Measurements from ENCODE around the gene RAB9B.

Gene RAB9B

DNA sequence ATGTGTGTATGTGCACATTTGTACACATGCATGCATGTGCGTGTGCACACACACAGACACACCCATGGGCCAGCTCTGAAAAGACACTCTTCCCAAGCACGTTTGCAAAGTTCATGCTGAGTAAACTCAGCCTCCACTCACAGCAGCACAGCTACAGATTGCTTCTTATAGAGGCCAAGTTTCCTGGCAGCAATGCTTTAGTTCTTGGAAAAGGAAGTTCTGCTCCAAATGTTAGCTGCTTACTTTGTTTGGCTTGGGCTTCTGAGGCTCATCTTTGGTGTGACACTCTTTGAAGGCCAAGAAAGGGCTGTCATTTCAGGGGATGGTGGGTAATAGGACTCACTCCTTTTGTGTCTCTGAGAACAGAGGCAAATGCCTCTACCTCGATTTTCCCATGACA lies 48.9 kb downstream of the RAB9B start:
- Histone ChIP-seq H3K36me3 (ENCODE audit: insufficient read depth) (no peaks in the 10 kb centered on the region), H3K27ac (no peak overlapping the region), H2AFZ (ENCODE audit: low read depth) (no peak overlapping the region), H3K4me1 (ENCODE audit: low read depth, poor library complexity, severe bottlenecking) (no peaks in the 10 kb centered on the region), H3K4me2 (no peak overlapping the region), H4K20me1 (ENCODE audit: insufficient read depth) (no peaks in the 10 kb centered on the region), H3K4me3 (IDR thresholded peaks at IDR 0.05; ENCODE audit: insufficient read depth, low read depth, low read length) (no peak overlapping the region), H3K27me3 (ENCODE audit: insufficient read depth, low read depth) (no peaks in the 10 kb centered on the region), H3K79me2 (ENCODE audit: insufficient read depth, low read depth) (no peaks in the 10 kb centered on the region), H3K9ac (no peak overlapping the region)
- TF ChIP-seq, protein P1, sequence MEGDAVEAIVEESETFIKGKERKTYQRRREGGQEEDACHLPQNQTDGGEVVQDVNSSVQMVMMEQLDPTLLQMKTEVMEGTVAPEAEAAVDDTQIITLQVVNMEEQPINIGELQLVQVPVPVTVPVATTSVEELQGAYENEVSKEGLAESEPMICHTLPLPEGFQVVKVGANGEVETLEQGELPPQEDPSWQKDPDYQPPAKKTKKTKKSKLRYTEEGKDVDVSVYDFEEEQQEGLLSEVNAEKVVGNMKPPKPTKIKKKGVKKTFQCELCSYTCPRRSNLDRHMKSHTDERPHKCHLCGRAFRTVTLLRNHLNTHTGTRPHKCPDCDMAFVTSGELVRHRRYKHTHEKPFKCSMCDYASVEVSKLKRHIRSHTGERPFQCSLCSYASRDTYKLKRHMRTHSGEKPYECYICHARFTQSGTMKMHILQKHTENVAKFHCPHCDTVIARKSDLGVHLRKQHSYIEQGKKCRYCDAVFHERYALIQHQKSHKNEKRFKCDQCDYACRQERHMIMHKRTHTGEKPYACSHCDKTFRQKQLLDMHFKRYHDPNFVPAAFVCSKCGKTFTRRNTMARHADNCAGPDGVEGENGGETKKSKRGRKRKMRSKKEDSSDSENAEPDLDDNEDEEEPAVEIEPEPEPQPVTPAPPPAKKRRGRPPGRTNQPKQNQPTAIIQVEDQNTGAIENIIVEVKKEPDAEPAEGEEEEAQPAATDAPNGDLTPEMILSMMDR (conservative IDR thresholded peaks at IDR 0.05; ENCODE audit: low read depth, low read length), result no peak

DNA sequence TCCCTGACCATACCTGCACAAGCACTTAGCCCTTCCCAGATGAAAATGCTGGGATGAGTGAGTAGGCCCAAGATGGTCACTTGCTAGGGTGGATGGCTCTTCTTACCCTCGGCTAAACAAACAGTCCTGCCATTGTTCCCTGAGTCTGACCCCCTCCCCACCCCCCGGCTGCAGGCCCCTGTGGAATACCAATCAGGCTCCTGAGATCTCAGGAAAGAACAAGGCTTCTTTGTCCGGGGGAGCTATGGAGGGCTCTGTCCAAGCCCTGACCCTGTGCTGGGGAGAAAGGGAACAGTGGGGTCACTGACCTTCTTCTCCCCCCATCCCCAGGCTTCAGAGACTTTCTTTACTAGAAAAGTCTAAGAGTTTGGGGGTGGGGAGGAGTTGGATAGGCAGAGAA lies 49.4 kb downstream of the RAB9B start:
- Histone ChIP-seq H3K4me3 (IDR thresholded peaks at IDR 0.05; ENCODE audit: insufficient read depth, low read depth, low read length) (no peak overlapping the region), H3K27ac (no peak overlapping the region), H2AFZ (ENCODE audit: low read depth) (no peak overlapping the region), H3K9ac (no peak overlapping the region), H3K27me3 (ENCODE audit: insufficient read depth, low read depth) (no peaks in the 10 kb centered on the region), H3K36me3 (ENCODE audit: insufficient read depth) (no peaks in the 10 kb centered on the region), H3K79me2 (ENCODE audit: insufficient read depth, low read depth) (no peaks in the 10 kb centered on the region), H4K20me1 (ENCODE audit: insufficient read depth) (no peaks in the 10 kb centered on the region), H3K4me2 (no peak overlapping the region), H3K4me1 (ENCODE audit: low read depth, poor library complexity, severe bottlenecking) (no peaks in the 10 kb centered on the region)
- TF ChIP-seq, protein P1 (conservative IDR thresholded peaks at IDR 0.05; ENCODE audit: low read depth, low read length), result no peak

DNA sequence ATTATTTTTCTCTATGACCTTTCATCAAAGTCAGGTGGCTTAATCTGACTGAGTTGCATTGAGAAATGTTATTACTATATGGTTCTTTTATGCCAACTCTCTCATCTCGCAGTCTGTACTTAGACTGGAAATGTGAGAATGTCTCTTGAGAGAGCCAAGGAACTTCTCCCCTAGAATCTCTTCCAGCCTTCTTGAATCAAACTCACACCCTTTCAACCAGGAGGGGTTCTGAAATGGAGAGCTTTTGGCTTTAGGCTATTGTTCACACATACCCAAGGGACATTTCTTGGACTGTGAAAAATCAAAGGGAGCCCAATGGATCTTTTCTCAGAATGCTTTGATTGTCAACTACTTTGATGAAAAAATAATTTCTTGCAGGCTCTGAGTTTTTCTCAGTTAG lies 50.4 kb downstream of the RAB9B start:
- Histone ChIP-seq H2AFZ (ENCODE audit: low read depth) (no peak overlapping the region), H3K9ac (no peak overlapping the region), H3K36me3 (ENCODE audit: insufficient read depth) (no peaks in the 10 kb centered on the region), H3K27me3 (ENCODE audit: insufficient read depth, low read depth) (no peaks in the 10 kb centered on the region), H3K4me2 (no peak overlapping the region), H3K27ac (no peak overlapping the region), H3K4me1 (ENCODE audit: low read depth, poor library complexity, severe bottlenecking) (no peaks in the 10 kb centered on the region), H4K20me1 (ENCODE audit: insufficient read depth) (no peaks in the 10 kb centered on the region), H3K79me2 (ENCODE audit: insufficient read depth, low read depth) (no peaks in the 10 kb centered on the region), H3K4me3 (IDR thresholded peaks at IDR 0.05; ENCODE audit: insufficient read depth, low read depth, low read length) (no peak overlapping the region)
- TF ChIP-seq, protein P1 (conservative IDR thresholded peaks at IDR 0.05; ENCODE audit: low read depth, low read length), result no peak

DNA sequence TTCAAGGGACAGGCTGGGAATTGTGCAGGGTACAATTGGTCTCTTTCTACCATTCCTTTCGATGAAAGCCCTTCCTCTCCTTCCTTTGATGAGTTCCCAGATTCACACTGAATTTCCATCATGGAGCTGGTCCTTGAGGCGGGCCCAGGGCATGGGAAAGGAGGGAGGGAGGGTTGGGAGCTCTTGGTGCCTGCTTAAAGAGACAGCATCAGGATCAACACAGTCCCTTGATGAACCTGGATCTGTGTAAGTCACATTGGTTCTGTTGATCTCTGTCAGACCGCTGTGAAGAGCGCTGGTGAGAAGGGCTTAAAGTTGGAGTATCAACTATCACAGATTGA lies 51.0 kb downstream of the RAB9B start:
- Histone ChIP-seq H3K4me1 (ENCODE audit: low read depth, poor library complexity, severe bottlenecking) (no peaks in the 10 kb centered on the region), H2AFZ (ENCODE audit: low read depth) (no peak overlapping the region), H3K4me3 (IDR thresholded peaks at IDR 0.05; ENCODE audit: insufficient read depth, low read depth, low read length) (no peak overlapping the region), H3K4me2 (no peak overlapping the region), H3K36me3 (ENCODE audit: insufficient read depth) (no peaks in the 10 kb centered on the region), H4K20me1 (ENCODE audit: insufficient read depth) (no peaks in the 10 kb centered on the region), H3K79me2 (ENCODE audit: insufficient read depth, low read depth) (no peaks in the 10 kb centered on the region), H3K9ac (no peak overlapping the region), H3K27ac (no peak overlapping the region), H3K27me3 (ENCODE audit: insufficient read depth, low read depth) (no peaks in the 10 kb centered on the region)
- TF ChIP-seq, protein P1 (conservative IDR thresholded peaks at IDR 0.05; ENCODE audit: low read depth, low read length), result no peak
